HEK293 (cell line): ENCODE results near the gene TNNC1.

ENCODE experiments used
- CTCF ChIA-PET: fragments of 350-600 bp; formaldehyde crosslinking; extraction: SDS; loops from one replicate; lab custom pipeline; 2021; ENCODE audit warnings: antibody characterized with exemption; lab: Yijun Ruan, JAX
- POLR2A ChIA-PET: fragments of 300-600 bp; formaldehyde crosslinking; extraction: SDS; loops from one replicate; lab custom pipeline; 2020; ENCODE audit warnings: antibody characterized with exemption, inconsistent platforms; lab: Yijun Ruan, JAX
- H3K27ac ChIP-seq: fragments of 200-500 bp; sonication (Bioruptor generic); 2 replicates; pipeline ENCODE4 v1.5.1; 2014; ENCODE audit warnings: low read depth, low read length, control low read depth, inconsistent platforms; ENCODE audit errors: extremely low read depth
- H3K36me3 ChIP-seq, 2 experiments: fragments of 200-500 bp in 1 of 2; sonication (Bioruptor generic) in 1 of 2; 1 replicate in 1 of 2; 2 replicates in 1 of 2; pipeline ENCODE4 v1.5.1; 2014 to 2017; ENCODE audit warnings: inconsistent platforms in 2 of 2, low read length in 2 of 2; ENCODE audit not compliant: control insufficient read depth in 2 of 2, insufficient read depth in 1 of 2
- H3K4me1 ChIP-seq: fragments of 200-500 bp; sonication (Bioruptor generic); 2 replicates; pipeline ENCODE4 v1.5.1; 2014; ENCODE audit warnings: mild to moderate bottlenecking, low read length, inconsistent platforms; ENCODE audit not compliant: control insufficient read depth, insufficient read depth
- H3K4me3 ChIP-seq: 2 replicates; pipeline ENCODE4 v1.5.1; 2011; ENCODE audit warnings: low read depth, mild to moderate bottlenecking, control low read depth, low read length, moderate library complexity
- H3K9me3 ChIP-seq: fragments of 200-500 bp; sonication (Bioruptor generic); 2 replicates; pipeline ENCODE4 v1.5.1; 2014; ENCODE audit warnings: low read depth, low read length, inconsistent platforms; ENCODE audit not compliant: control insufficient read depth, insufficient read depth
- FEZF1 ChIP-seq: fragments of 450-650 bp; formaldehyde crosslinking; IDR thresholded peaks from 2 replicates; pipeline ENCODE4 v1.5.1; 2016; ENCODE audit warnings: missing biosample characterization, missing genetic modification characterization
- OSR2 ChIP-seq: fragments of 450-650 bp; formaldehyde crosslinking; IDR thresholded peaks from 2 replicates; pipeline ENCODE4 v1.5.1; 2016; ENCODE audit warnings: missing biosample characterization, missing genetic modification characterization
- SALL2 ChIP-seq: fragments of 450-650 bp; formaldehyde crosslinking; IDR thresholded peaks from 2 replicates; pipeline ENCODE4 v1.5.0; 2017; ENCODE audit warnings: missing biosample characterization, mild to moderate bottlenecking, missing genetic modification characterization, borderline replicate concordance
- SCRT2 ChIP-seq: fragments of 450-650 bp; formaldehyde crosslinking; IDR thresholded peaks from 2 replicates; pipeline ENCODE4 v1.5.1; 2016; ENCODE audit warnings: missing biosample characterization, missing genetic modification characterization
- ZBTB7A ChIP-seq: fragments of 450-650 bp; formaldehyde crosslinking; IDR thresholded peaks from 2 replicates; pipeline ENCODE4 v1.5.1; 2016; ENCODE audit warnings: low read depth, missing biosample characterization, missing genetic modification characterization
- ZNF155 ChIP-seq: fragments of 450-650 bp; formaldehyde crosslinking; IDR thresholded peaks from 2 replicates; pipeline ENCODE4 v1.5.1; 2016; ENCODE audit warnings: missing biosample characterization, missing genetic modification characterization
- ZNF292 ChIP-seq: fragments of 450-650 bp; formaldehyde crosslinking; IDR thresholded peaks from 2 replicates; pipeline ENCODE4 v1.5.1; 2016; ENCODE audit warnings: low read depth, missing biosample characterization, missing genetic modification characterization, borderline replicate concordance
- ZNF302 ChIP-seq: fragments of 450-650 bp; formaldehyde crosslinking; IDR thresholded peaks from 2 replicates; pipeline ENCODE4 v1.5.1; 2016; ENCODE audit warnings: missing biosample characterization, missing genetic modification characterization, low read depth
- ZNF350 ChIP-seq: fragments of 450-650 bp; formaldehyde crosslinking; IDR thresholded peaks from 2 replicates; pipeline ENCODE4 v1.5.0; 2017; ENCODE audit warnings: missing biosample characterization, mild to moderate bottlenecking, missing genetic modification characterization
- ZNF394 ChIP-seq: fragments of 450-650 bp; formaldehyde crosslinking; IDR thresholded peaks from 2 replicates; pipeline ENCODE4 v1.5.1; 2016; ENCODE audit warnings: missing biosample characterization, missing genetic modification characterization, mild to moderate bottlenecking, moderate library complexity, borderline replicate concordance
- ZNF416 ChIP-seq: fragments of 450-650 bp; formaldehyde crosslinking; IDR thresholded peaks from 2 replicates; pipeline ENCODE4 v1.5.1; 2016; ENCODE audit warnings: missing biosample characterization, missing genetic modification characterization
- ZNF423 ChIP-seq: fragments of 450-650 bp; formaldehyde crosslinking; IDR thresholded peaks from 2 replicates; pipeline ENCODE4 v1.5.1; 2016; ENCODE audit warnings: missing biosample characterization, missing genetic modification characterization
- ZNF571 ChIP-seq: fragments of 450-650 bp; formaldehyde crosslinking; IDR thresholded peaks from 2 replicates; pipeline ENCODE4 v1.5.0; 2017; ENCODE audit warnings: missing biosample characterization, missing genetic modification characterization
- ZNF600 ChIP-seq: fragments of 450-650 bp; formaldehyde crosslinking; IDR thresholded peaks from 2 replicates; pipeline ENCODE4 v1.5.1; 2016; ENCODE audit warnings: missing biosample characterization, missing genetic modification characterization
- ZNF626 ChIP-seq: fragments of 450-650 bp; sonication (Bioruptor Pico); formaldehyde crosslinking; IDR thresholded peaks from 2 replicates; pipeline ENCODE4 v1.5.1; 2018; ENCODE audit warnings: missing biosample characterization, missing genetic modification characterization, inconsistent platforms
- ZNF660 ChIP-seq: fragments of 450-650 bp; IDR thresholded peaks from 2 replicates; pipeline ENCODE4 v1.5.1; 2018; ENCODE audit warnings: missing biosample characterization, mild to moderate bottlenecking, missing genetic modification characterization
- ZNF664 ChIP-seq: fragments of 450-650 bp; formaldehyde crosslinking; IDR thresholded peaks from 2 replicates; pipeline ENCODE4 v1.5.1; 2016; ENCODE audit warnings: missing biosample characterization, missing genetic modification characterization
- ZSCAN30 ChIP-seq: fragments of 450-650 bp; IDR thresholded peaks from 2 replicates; pipeline ENCODE4 v1.5.1; 2018; ENCODE audit warnings: missing biosample characterization, mild to moderate bottlenecking, missing genetic modification characterization, moderate library complexity
- TF ChIP-seq, protein P1 (sequence below): fragments of 450-650 bp; formaldehyde crosslinking; IDR thresholded peaks from 2 replicates; pipeline ENCODE4 v1.5.1; 2016; ENCODE audit warnings: missing biosample characterization, missing genetic modification characterization, borderline replicate concordance
- TF ChIP-seq, protein P2 (sequence below): fragments of 450-650 bp; formaldehyde crosslinking; IDR thresholded peaks from 2 replicates; pipeline ENCODE4 v1.5.1; 2017; ENCODE audit warnings: missing biosample characterization, mild to moderate bottlenecking, missing genetic modification characterization, moderate library complexity
- TF ChIP-seq, protein P3 (sequence below): fragments of 450-650 bp; formaldehyde crosslinking; IDR thresholded peaks from 2 replicates; pipeline ENCODE4; 2016; ENCODE audit warnings: missing biosample characterization, missing genetic modification characterization
- TF ChIP-seq, protein P4 (sequence below): fragments of 450-650 bp; formaldehyde crosslinking; IDR thresholded peaks from 2 replicates; pipeline ENCODE4 v1.5.1; 2017; ENCODE audit warnings: missing biosample characterization, missing genetic modification characterization
- TF ChIP-seq, protein P5 (sequence below): fragments of 450-650 bp; formaldehyde crosslinking; IDR thresholded peaks from 2 replicates; pipeline ENCODE4 v1.5.1; 2016; ENCODE audit warnings: missing biosample characterization, missing genetic modification characterization

Gene TNNC1

DNA sequence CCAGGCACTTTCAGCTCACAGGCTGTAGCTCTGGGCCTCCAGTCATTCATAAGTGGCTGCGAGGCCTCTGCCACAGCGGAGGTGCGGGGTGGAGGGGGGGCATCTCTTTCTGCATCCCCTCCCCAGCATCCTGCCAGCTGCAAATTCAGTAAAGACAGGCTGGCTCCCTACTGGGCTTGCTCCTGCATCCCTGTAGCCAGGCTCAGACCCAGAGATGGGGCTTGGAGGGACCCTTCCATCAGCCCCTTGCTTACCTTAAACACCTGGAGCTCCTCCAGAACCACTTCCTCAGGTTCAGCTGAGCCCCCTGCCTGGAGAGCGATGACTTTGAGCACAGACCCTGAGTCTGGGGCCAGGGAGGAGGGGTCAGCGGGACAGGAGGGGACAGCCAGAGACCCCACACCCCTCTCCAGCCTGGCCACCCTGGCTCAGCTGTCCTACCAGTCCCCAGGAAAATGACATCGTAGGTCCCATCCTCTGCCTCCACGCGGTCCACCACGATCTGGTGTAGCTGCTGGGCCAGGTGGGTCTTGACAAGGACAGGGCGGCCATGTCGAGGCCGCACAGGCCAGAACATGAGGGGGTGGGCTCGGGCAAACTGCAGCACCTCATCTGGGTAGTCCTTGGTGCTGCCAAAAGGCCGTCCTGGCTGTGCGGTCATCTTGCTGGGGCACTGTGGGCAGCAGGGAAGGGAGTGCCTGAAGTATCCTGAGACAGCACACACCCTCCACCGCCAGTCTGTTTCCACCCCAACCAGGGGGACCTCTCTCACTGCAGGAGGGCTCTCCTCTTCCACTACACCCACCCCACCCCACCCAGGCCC lies 14.2 kb downstream of the TNNC1 start:
- Histone ChIP-seq H3K9me3 (no peaks in the 10 kb centered on the region), H3K4me1 (no peaks in the 10 kb centered on the region), H3K4me3 (no peak overlapping the region), H3K27ac (no peak overlapping the region), H3K36me3 (no peaks in the 10 kb centered on the region)
- ChIA-PET POLR2A (no interaction called here), CTCF (interaction anchor here (1.2 to 1.6 kb wide), 2 partner anchors 8 to 11 kb away, joined by 4 to 8 read pairs; no protein-coding TSS in a partner anchor)
- no peak for TF ChIP-seq ZNF292 (tag by site-specific recombination)
- no peak for TF ChIP-seq ZNF394 (tag by site-specific recombination)
- TF ChIP-seq, protein P1, sequence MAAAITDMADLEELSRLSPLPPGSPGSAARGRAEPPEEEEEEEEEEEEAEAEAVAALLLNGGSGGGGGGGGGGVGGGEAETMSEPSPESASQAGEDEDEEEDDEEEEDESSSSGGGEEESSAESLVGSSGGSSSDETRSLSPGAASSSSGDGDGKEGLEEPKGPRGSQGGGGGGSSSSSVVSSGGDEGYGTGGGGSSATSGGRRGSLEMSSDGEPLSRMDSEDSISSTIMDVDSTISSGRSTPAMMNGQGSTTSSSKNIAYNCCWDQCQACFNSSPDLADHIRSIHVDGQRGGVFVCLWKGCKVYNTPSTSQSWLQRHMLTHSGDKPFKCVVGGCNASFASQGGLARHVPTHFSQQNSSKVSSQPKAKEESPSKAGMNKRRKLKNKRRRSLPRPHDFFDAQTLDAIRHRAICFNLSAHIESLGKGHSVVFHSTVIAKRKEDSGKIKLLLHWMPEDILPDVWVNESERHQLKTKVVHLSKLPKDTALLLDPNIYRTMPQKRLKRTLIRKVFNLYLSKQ (tag by site-specific recombination), result no peak
- TF ChIP-seq ZNF660 (tag by site-specific recombination), result no peak
- TF ChIP-seq ZNF664 (tag by site-specific recombination), result no peak
- no peak for TF ChIP-seq FEZF1
- no peak for TF ChIP-seq ZNF155
- TF ChIP-seq, protein P2, sequence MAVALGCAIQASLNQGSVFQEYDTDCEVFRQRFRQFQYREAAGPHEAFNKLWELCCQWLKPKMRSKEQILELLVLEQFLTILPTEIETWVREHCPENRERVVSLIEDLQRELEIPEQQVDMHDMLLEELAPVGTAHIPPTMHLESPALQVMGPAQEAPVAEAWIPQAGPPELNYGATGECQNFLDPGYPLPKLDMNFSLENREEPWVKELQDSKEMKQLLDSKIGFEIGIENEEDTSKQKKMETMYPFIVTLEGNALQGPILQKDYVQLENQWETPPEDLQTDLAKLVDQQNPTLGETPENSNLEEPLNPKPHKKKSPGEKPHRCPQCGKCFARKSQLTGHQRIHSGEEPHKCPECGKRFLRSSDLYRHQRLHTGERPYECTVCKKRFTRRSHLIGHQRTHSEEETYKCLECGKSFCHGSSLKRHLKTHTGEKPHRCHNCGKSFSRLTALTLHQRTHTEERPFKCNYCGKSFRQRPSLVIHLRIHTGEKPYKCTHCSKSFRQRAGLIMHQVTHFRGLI (tag by site-specific recombination), result no peak
- TF ChIP-seq OSR2 (tag by site-specific recombination), result no peak

DNA sequence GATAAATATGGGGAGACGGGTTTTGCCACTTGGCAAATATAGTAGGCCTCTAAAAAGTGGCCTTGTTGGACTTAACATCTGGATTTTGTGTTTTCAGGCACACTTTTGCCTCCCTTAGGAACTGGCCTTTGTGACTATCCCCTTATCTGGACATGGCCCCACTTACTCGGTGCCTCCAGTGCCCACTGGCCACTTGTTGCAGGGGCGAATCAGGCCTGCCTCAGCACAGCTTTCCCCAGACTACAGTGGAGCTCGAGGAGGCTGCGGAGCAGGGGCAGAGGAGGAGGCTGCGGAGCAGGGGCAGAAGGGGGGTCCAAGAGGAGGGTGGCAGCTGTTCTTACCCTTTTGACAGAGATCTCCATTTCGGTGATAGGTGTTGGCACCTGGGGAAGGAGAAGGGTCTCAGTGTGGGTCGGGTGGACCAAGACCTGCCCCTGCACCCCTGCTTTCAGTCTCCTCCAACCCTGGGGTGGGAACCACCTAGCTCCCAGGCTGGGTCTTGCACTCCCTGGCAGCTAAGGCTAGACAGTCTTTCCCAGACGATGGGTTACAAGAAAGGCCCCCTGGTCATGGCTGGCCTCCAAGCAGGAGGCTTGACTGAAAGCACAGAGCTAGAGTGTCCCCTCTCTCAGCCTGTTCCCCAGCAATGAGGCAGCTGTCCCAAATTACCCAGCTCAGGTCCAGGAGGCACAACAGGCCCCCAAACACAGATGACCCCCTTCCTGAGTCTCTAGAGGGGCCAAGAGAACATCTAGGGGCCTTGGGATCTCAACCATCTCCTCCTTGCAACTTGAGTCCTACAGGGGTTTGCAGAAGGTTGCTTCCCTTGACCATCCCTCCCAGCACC lies 15.0 kb downstream of the TNNC1 start:
- Histone ChIP-seq H3K36me3 (no peaks in the 10 kb centered on the region), H3K27ac (no peak overlapping the region)
- TF ChIP-seq ZNF571 (tag by site-specific recombination) (no peak), ZNF350 (tag by site-specific recombination) (no peak), SCRT2 (tag by site-specific recombination) (peak; percentile 81), ZNF423 (no peak), ZBTB7A (tag by site-specific recombination) (no peak), SALL2 (tag by site-specific recombination) (no peak), ZNF302 (no peak), ZNF416 (tag by site-specific recombination) (no peak), ZSCAN30 (no peak), ZNF626 (tag by site-specific recombination) (no peak), ZNF600 (tag by site-specific recombination) (0 out of 2 replicates have a peak, but pooled peaks have one; percentile 19)
- TF ChIP-seq, protein P3, sequence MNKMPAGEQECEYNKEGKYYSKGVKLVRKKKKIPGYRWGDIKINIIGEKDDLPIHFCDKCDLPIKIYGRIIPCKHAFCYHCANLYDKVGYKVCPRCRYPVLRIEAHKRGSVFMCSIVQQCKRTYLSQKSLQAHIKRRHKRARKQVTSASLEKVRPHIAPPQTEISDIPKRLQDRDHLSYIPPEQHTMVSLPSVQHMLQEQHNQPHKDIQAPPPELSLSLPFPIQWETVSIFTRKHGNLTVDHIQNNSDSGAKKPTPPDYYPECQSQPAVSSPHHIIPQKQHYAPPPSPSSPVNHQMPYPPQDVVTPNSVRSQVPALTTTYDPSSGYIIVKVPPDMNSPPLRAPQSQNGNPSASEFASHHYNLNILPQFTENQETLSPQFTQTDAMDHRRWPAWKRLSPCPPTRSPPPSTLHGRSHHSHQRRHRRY (tag by site-specific recombination), result no peak
- TF ChIP-seq, protein P4, sequence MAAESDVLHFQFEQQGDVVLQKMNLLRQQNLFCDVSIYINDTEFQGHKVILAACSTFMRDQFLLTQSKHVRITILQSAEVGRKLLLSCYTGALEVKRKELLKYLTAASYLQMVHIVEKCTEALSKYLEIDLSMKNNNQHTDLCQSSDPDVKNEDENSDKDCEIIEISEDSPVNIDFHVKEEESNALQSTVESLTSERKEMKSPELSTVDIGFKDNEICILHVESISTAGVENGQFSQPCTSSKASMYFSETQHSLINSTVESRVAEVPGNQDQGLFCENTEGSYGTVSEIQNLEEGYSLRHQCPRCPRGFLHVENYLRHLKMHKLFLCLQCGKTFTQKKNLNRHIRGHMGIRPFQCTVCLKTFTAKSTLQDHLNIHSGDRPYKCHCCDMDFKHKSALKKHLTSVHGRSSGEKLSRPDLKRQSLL, result no peak
- TF ChIP-seq, protein P5, sequence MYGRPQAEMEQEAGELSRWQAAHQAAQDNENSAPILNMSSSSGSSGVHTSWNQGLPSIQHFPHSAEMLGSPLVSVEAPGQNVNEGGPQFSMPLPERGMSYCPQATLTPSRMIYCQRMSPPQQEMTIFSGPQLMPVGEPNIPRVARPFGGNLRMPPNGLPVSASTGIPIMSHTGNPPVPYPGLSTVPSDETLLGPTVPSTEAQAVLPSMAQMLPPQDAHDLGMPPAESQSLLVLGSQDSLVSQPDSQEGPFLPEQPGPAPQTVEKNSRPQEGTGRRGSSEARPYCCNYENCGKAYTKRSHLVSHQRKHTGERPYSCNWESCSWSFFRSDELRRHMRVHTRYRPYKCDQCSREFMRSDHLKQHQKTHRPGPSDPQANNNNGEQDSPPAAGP (tag by site-specific recombination), result no peak
- TF ChIP-seq, all 188 proteins: peak for 2
- POLR2A ChIA-PET, result no interaction called here
- Histone ChIP-seq H3K4me1 (no peaks in the 10 kb centered on the region), H3K9me3 (no peaks in the 10 kb centered on the region), H3K4me3 (no peak overlapping the region)
- CTCF ChIA-PET, result interaction anchor here (1.2 to 1.6 kb wide), 2 partner anchors 9 to 10 kb away, joined by 4 to 8 read pairs; no protein-coding TSS in a partner anchor
